HEK293T (cell line): ENCODE results near the gene SCN10A.

Source experiments
- CTCF ChIA-PET: fragments of 350-600 bp; formaldehyde crosslinking; extraction: SDS; loops from one replicate; lab custom pipeline; 2021; ENCODE audit warnings: antibody characterized with exemption, inconsistent platforms; lab: Yijun Ruan, JAX
- POLR2A ChIA-PET: fragments of 350-600 bp; formaldehyde crosslinking; extraction: SDS; loops from one replicate; lab custom pipeline; 2020; ENCODE audit warnings: antibody characterized with exemption, inconsistent platforms; lab: Yijun Ruan, JAX
- DNase-seq: peaks from one replicate; pipeline ENCODE4 v3.0.0; 2012; ENCODE audit warnings: mixed read lengths; ENCODE audit errors: extremely low spot score
- ARNT ChIP-seq: fragments of 450-650 bp; IDR thresholded peaks from 2 replicates; pipeline ENCODE4 v1.6.1; 2017; ENCODE audit warnings: mild to moderate bottlenecking
- BHLHE40 ChIP-seq: fragments of 450-650 bp; IDR thresholded peaks from 2 replicates; pipeline ENCODE4 v1.6.1; 2016; ENCODE audit warnings: mild to moderate bottlenecking, moderate library complexity, borderline replicate concordance
- CTBP1 ChIP-seq: fragments of 450-650 bp; IDR thresholded peaks from 2 replicates; pipeline ENCODE4 v1.6.1; 2016; ENCODE audit warnings: borderline replicate concordance
- ELF4 ChIP-seq: fragments of 450-650 bp; IDR thresholded peaks from 2 replicates; pipeline ENCODE4 v1.6.1; 2017; ENCODE audit warnings: antibody characterized with exemption
- FOXA1 ChIP-seq: fragments of 450-650 bp; IDR thresholded peaks from 2 replicates; pipeline ENCODE4 v1.6.1; 2016; ENCODE audit warnings: mild to moderate bottlenecking
- FOXK2 ChIP-seq: fragments of 450-650 bp; IDR thresholded peaks from 2 replicates; pipeline ENCODE4 v1.6.1; 2016; ENCODE audit warnings: mild to moderate bottlenecking
- FOXM1 ChIP-seq: fragments of 450-650 bp; IDR thresholded peaks from 2 replicates; pipeline ENCODE4 v1.6.1; 2017; ENCODE audit warnings: mild to moderate bottlenecking, borderline replicate concordance
- HDGF ChIP-seq: fragments of 450-650 bp; IDR thresholded peaks from 2 replicates; pipeline ENCODE4 v1.6.1; 2017; ENCODE audit warnings: antibody characterized with exemption, borderline replicate concordance
- L3MBTL2 ChIP-seq: fragments of 450-650 bp; conservative IDR thresholded peaks from 2 replicates; pipeline ENCODE4 v1.6.1; 2016; ENCODE audit warnings: mild to moderate bottlenecking
- LEF1 ChIP-seq: fragments of 450-650 bp; IDR thresholded peaks from 2 replicates; pipeline ENCODE4 v1.6.1; 2017; ENCODE audit warnings: mild to moderate bottlenecking, borderline replicate concordance
- NFRKB ChIP-seq: fragments of 450-650 bp; IDR thresholded peaks from 2 replicates; pipeline ENCODE4 v1.6.1; 2016; ENCODE audit warnings: mild to moderate bottlenecking, moderate library complexity
- SP1 ChIP-seq: fragments of 450-650 bp; IDR thresholded peaks from 2 replicates; pipeline ENCODE4 v1.6.1; 2017
- SUZ12 ChIP-seq: fragments of 450-650 bp; IDR thresholded peaks from 2 replicates; pipeline ENCODE4 v1.6.1; 2016; ENCODE audit warnings: mild to moderate bottlenecking
- TARDBP ChIP-seq: fragments of 450-650 bp; IDR thresholded peaks from 2 replicates; pipeline ENCODE4 v1.6.1; 2016
- ZNF384 ChIP-seq: fragments of 450-650 bp; IDR thresholded peaks from 2 replicates; pipeline ENCODE4 v1.6.1; 2016
- TF ChIP-seq, protein P1 (sequence below): fragments of 450-650 bp; IDR thresholded peaks from 2 replicates; pipeline ENCODE4 v1.6.1; 2016

Gene SCN10A

DNA sequence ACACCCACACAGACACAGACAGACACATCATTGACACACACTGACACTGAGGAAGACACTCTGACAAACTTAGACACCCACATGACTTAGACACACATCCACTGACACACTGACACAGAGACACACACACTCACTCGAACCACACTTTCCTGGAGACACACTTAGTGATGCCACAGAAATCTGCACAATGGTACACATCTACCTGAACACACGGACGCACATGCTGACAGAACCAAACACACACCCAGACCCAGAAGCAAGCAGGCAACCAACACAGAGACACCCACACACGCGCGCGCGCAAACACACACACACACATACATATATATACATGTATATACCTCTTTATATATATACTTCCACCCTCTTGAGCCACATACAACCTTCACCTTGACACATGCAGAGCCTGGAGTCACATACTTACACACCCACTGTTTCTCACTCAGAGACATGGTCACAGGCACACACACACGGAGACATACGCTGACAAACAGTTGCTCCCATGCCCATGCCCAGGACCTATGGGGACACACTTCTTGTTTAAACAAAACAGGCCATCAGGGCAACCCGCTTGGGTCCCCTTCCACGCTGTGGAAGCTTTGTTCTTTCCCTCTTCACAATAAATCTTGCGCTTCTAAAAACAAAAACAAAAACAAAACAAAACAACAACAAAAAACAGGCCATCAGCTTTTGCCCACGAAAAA is 165.6 kb downstream of the SCN10A start:
- ChIA-PET CTCF (interaction anchor here (0.7 to 3.8 kb wide), 4 partner anchors 14 to 189 kb away, joined by 3 to 30 read pairs (median 3); no protein-coding TSS in a partner anchor), POLR2A (no interaction called here)
- no peak for TF ChIP-seq L3MBTL2
- no peak for TF ChIP-seq FOXK2
- TF ChIP-seq, protein P1, sequence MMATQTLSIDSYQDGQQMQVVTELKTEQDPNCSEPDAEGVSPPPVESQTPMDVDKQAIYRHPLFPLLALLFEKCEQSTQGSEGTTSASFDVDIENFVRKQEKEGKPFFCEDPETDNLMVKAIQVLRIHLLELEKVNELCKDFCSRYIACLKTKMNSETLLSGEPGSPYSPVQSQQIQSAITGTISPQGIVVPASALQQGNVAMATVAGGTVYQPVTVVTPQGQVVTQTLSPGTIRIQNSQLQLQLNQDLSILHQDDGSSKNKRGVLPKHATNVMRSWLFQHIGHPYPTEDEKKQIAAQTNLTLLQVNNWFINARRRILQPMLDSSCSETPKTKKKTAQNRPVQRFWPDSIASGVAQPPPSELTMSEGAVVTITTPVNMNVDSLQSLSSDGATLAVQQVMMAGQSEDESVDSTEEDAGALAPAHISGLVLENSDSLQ, result no peak; the same call in 1 of the 2 replicates
- TF ChIP-seq BHLHE40, result no peak
- TF ChIP-seq LEF1, result no peak
- TF ChIP-seq SUZ12, result no peak
- no peak for TF ChIP-seq FOXM1
- no peak for TF ChIP-seq FOXA1
- no peak for TF ChIP-seq NFRKB
- TF ChIP-seq ARNT, result no peak
- no peak for TF ChIP-seq TARDBP
- DNase-seq, result no peak

GRCh38 chr3:38649500-38650247 is 166.3 kb downstream of the SCN10A start, which contains the start of gene SCN5A:
SCN5A (minus strand) TSS chr3:38649687; CDS start chr3:38633307, 16,380 bp downstream.
- POLR2A ChIA-PET, result no interaction called here
- DNase-seq, result peak; percentile 90
- CTCF ChIA-PET, result no interaction called here
- TF ChIP-seq TARDBP (no peak), NFRKB (no peak), L3MBTL2 (peak; percentile 93), LEF1 (no peak), HDGF (no peak)

GRCh38 chr3:38648659-38649499 is 167.1 kb downstream of the SCN10A start:
- ChIA-PET POLR2A (no interaction called here), CTCF (no interaction called here)
- TF ChIP-seq HDGF (no peak), CTBP1 (no peak), LEF1 (no peak)
- DNase-seq, result no peak

- DNase-seq, result no peak
- POLR2A ChIA-PET, result no interaction called here
- CTCF ChIA-PET, result interaction anchor here (2.2 kb wide), 1 partner anchor 18 kb away, joined by 8 read pairs; no protein-coding TSS in a partner anchor
- TF ChIP-seq FOXM1, result no peak
These were observed 167.9 kb downstream of the SCN10A start for GRCh38 chr3:38648024-38648658.

- ChIA-PET CTCF (interaction anchor here (0.6 to 2.2 kb wide), 6 partner anchors 9 to 352 kb away, joined by 3 to 8 read pairs (median 4); no protein-coding TSS in a partner anchor), POLR2A (no interaction called here)
- TF ChIP-seq FOXK2, result no peak
- TF ChIP-seq CTBP1, result no peak
- TF ChIP-seq SUZ12, result no peak
- TF ChIP-seq TARDBP, result no peak
- no peak for TF ChIP-seq ELF4
- no peak for TF ChIP-seq FOXM1
- no peak for TF ChIP-seq ZNF384
- TF ChIP-seq HDGF, result no peak
- no peak for TF ChIP-seq SP1
- TF ChIP-seq, protein P1, result no peak
- TF ChIP-seq L3MBTL2, result no peak
- TF ChIP-seq BHLHE40, result no peak
- no peak for TF ChIP-seq NFRKB
- TF ChIP-seq ARNT, result no peak
- TF ChIP-seq LEF1, result no peak
- DNase-seq, result no peak
These were observed 168.6 kb downstream of the SCN10A start for GRCh38 chr3:38647217-38647970.
